ENCODE measurements around the gene AP2A1.

- TF ChIP-seq CTCF (IDR thresholded peaks at IDR 0.05) (no peak), POLR2A (IDR thresholded peaks at IDR 0.05) (no peak), POLR2AphosphoS5 (IDR thresholded peaks at IDR 0.05) (no peak)
Measured at GRCh38 chr19:49854378-49855263, 87.8 kb downstream of the AP2A1 start.

Data from gastroesophageal sphincter (tissue), 3 donors.